Uterus (tissue), 2 donors: ENCODE results near the gene CCL11.

Experiments
- POLR2A ChIP-seq, 2 donors: fragments of 450-650 bp; IDR thresholded peaks; one replicate each; pipeline ENCODE4 v1.6.1; 2016; ENCODE audit warnings: antibody characterized with exemption in 2 of 2, mild to moderate bottlenecking in 1 of 2, moderate library complexity in 1 of 2
- TF ChIP-seq, protein P1 (sequence below), 4 experiments: fragments of 200-600 bp in 2 of 4; fragments of 450-650 bp in 2 of 4; sonication (generic) in 2 of 4; IDR thresholded peaks; one replicate each; pipeline ENCODE4 v1.5.1; 2016 to 2019; ENCODE audit warnings: antibody characterized with exemption in 4 of 4, mild to moderate bottlenecking in 2 of 4, moderate library complexity in 1 of 4

DNA sequence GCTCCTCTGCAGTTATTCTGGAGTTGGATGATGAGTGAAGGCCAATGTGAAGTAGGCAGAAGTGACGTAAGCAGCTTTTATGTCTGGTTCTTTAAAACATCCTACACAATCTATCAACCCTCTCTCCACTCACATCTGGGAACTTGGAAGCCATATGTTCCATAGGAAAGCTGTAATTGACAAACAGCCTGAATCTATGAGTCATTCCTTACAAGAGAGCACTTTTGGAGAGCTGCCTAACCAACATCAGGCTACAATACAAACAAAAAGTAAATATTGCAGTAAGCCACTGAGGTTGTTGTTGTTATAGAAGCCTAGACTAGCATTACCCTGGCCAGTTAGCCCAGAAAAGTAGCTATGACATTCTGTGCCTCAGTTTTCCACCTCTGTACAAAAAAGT, 9.7 kb upstream of the CCL11 start:
- TF ChIP-seq, protein P1, sequence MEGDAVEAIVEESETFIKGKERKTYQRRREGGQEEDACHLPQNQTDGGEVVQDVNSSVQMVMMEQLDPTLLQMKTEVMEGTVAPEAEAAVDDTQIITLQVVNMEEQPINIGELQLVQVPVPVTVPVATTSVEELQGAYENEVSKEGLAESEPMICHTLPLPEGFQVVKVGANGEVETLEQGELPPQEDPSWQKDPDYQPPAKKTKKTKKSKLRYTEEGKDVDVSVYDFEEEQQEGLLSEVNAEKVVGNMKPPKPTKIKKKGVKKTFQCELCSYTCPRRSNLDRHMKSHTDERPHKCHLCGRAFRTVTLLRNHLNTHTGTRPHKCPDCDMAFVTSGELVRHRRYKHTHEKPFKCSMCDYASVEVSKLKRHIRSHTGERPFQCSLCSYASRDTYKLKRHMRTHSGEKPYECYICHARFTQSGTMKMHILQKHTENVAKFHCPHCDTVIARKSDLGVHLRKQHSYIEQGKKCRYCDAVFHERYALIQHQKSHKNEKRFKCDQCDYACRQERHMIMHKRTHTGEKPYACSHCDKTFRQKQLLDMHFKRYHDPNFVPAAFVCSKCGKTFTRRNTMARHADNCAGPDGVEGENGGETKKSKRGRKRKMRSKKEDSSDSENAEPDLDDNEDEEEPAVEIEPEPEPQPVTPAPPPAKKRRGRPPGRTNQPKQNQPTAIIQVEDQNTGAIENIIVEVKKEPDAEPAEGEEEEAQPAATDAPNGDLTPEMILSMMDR (IDR thresholded peaks at IDR 0.05), result no peak
- no peak for TF ChIP-seq POLR2A (IDR thresholded peaks at IDR 0.05)
